ENCODE measurements around the gene ARL13A.

The ARL13A gene

GRCh38 chrX:100969408-100969807, at the start of gene ARL13A:
ARL13A (plus strand) TSS chrX:100969708; CDS start chrX:100973690, 3,982 bp downstream.
- no peak within 1 kb of the TSS for H3K27ac Mint-ChIP-seq
- no peaks in the 10 kb centered on the region for H3K9me3 Mint-ChIP-seq
- no peak within 1 kb of the TSS for H3K4me3 Mint-ChIP-seq
- H3K36me3 Mint-ChIP-seq: no peaks in the 10 kb centered on the region
- H3K4me1 Mint-ChIP-seq: no peaks in the 10 kb centered on the region
- H3K27me3 Mint-ChIP-seq: no peaks in the 10 kb centered on the region

- Mint-ChIP-seq H3K4me3 (peak overlapping the region; percentile 35), H3K4me1 (peaks cover 26% of the 10 kb centered on the region), H3K27me3 (no peaks in the 10 kb centered on the region), H3K9me3 (no peaks in the 10 kb centered on the region), H3K36me3 (no peaks in the 10 kb centered on the region), H3K27ac (peak overlapping the region; percentile 59)
Measured at GRCh38 chrX:100924375-100924774, 45.1 kb upstream of the ARL13A start.

DNA sequence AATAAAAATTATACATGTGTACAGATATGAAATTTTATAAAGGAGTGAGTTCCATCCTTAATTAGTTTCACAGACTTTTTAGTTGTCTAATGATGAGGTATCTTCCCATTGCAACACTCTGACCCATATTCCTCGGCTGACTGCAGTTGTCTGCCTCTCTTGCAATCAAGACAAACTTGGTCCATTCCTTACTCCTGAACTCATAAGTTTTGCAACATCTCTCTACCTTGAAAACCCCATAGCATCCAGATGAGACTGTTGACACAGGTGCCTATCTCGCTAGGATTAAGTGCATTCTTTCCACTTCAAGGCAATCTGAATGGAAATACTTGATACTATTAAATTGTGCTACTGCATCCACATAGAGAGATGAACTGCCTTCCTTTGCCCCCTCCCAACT, 43.1 kb upstream of the ARL13A start:
- Mint-ChIP-seq H3K4me3 (no peak overlapping the region), H3K4me1 (peaks cover 36% of the 10 kb centered on the region), H3K9me3 (no peaks in the 10 kb centered on the region), H3K27me3 (no peaks in the 10 kb centered on the region), H3K36me3 (no peaks in the 10 kb centered on the region), H3K27ac (no peak overlapping the region)

GRCh38 chrX:100928660-100929613, 40.6 kb upstream of the ARL13A start, which contains the start of gene XKRX:
XKRX (minus strand) TSS chrX:100928917; CDS start chrX:100928304, 613 bp downstream.
- peaks cover 36% of the 10 kb centered on the region for H3K4me1 Mint-ChIP-seq

GRCh38 chrX:100931218-100931924, 38.1 kb upstream of the ARL13A start:
- H3K4me1 Mint-ChIP-seq: peaks cover 16% of the 10 kb centered on the region
- no peaks in the 10 kb centered on the region for H3K36me3 Mint-ChIP-seq
- H3K27ac Mint-ChIP-seq: no peak overlapping the region
- H3K4me3 Mint-ChIP-seq: no peak overlapping the region
- no peaks in the 10 kb centered on the region for H3K9me3 Mint-ChIP-seq
- H3K27me3 Mint-ChIP-seq: no peaks in the 10 kb centered on the region

More at GRCh38 chrX:100928660-100929613, 40.6 kb upstream of the ARL13A start, which contains the start of gene XKRX:
- H3K9me3 Mint-ChIP-seq: no peaks in the 10 kb centered on the region
- H3K27ac Mint-ChIP-seq: no peak within 1 kb of the TSS
- H3K4me3 Mint-ChIP-seq: peak within 1 kb of the TSS; percentile 90
- H3K27me3 Mint-ChIP-seq: no peaks in the 10 kb centered on the region
- H3K36me3 Mint-ChIP-seq: no peaks in the 10 kb centered on the region

GRCh38 chrX:100931925-100932285, 37.6 kb upstream of the ARL13A start:
- Mint-ChIP-seq H3K27me3 (no peaks in the 10 kb centered on the region), H3K27ac (no peak overlapping the region)

DNA sequence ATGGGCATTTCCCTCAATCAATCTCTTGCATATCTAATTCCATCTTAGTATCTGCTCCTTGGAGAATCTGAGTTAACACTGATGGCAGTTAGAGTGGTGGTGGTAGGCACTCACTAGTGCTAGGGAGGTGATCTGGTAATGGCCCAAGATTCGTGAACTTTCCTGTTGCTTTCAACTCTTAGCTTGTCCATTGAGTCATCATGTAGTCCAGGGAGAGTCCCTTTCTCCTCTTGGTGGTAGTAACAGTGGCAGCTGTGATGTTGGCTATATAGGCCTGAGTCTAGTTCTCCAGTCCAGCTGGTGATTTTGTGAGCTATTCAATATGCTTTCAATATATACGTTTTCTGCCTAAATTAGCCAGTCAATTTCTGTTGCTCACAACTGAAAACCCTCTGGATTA, 33.7 kb upstream of the ARL13A start:
- Mint-ChIP-seq H3K27ac (no peak overlapping the region), H3K9me3 (no peaks in the 10 kb centered on the region), H3K36me3 (no peaks in the 10 kb centered on the region), H3K4me1 (peaks cover 17% of the 10 kb centered on the region), H3K4me3 (no peak overlapping the region), H3K27me3 (no peaks in the 10 kb centered on the region)

More at GRCh38 chrX:100931925-100932285, 37.6 kb upstream of the ARL13A start:
- Mint-ChIP-seq H3K4me3 (no peak overlapping the region), H3K4me1 (peaks cover 12% of the 10 kb centered on the region), H3K9me3 (no peaks in the 10 kb centered on the region), H3K36me3 (no peaks in the 10 kb centered on the region)

- peaks cover 11% of the 10 kb centered on the region for H3K4me1 Mint-ChIP-seq
- no peak overlapping the region for H3K4me3 Mint-ChIP-seq
- no peaks in the 10 kb centered on the region for H3K27me3 Mint-ChIP-seq
- H3K27ac Mint-ChIP-seq: peak overlapping the region; percentile 77
- no peaks in the 10 kb centered on the region for H3K36me3 Mint-ChIP-seq
- H3K9me3 Mint-ChIP-seq: no peaks in the 10 kb centered on the region
Measured at GRCh38 chrX:100939333-100939732, 30.2 kb upstream of the ARL13A start.

DNA sequence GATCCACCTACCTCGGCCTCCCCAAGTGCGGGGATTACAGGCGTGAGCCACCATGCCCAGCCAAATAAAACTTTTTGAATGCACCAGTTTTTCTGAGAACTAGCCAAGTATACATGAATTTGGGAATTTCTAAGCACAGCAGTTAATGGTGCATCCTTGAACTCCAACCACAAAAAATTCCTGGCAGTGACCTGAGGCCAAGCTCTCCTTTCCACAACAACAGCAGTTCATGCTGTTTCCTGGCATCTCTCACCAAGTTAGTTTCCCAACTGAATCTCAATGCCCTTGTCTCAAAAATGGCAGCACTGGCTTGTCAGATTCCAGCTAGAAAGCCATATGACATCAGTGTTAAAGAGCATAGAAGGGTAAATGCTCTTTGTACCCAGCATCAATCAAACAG, 24.9 kb upstream of the ARL13A start:
- Mint-ChIP-seq H3K27ac (no peak overlapping the region), H3K4me1 (peaks cover under 1% of the 10 kb centered on the region), H3K9me3 (no peaks in the 10 kb centered on the region), H3K4me3 (no peak overlapping the region), H3K36me3 (peaks cover 2% of the 10 kb centered on the region), H3K27me3 (no peaks in the 10 kb centered on the region)

DNA sequence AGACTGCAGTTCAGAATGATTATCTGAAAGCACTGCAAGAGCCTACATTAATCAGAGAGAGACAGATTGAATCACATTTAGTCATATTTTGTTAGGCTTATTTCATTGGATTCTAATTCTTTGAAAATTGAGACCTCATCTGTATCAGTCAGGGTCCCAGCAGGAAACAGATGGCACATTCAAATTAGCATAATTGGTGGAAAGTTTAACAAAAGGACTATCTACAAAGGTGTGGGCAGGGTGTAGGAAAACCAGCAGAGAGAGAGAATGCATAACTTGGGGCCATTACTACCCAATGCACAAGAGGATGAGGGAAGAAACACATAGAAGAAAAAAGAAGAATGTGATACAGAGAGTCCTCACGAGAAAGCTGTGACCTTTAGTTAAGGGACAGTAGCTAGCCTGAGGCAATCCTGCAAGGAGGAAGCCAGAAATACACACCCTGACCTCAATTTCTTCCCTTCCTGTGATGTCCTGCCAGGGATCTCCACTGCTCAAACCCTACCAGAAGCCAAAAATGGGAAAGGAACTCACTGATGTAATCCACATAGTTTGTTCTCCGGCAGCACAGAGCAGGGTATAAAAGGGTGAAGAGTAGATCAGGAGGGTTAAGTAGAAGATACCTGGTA, 23.1 kb upstream of the ARL13A start:
- peaks cover 2% of the 10 kb centered on the region for H3K36me3 Mint-ChIP-seq

DNA sequence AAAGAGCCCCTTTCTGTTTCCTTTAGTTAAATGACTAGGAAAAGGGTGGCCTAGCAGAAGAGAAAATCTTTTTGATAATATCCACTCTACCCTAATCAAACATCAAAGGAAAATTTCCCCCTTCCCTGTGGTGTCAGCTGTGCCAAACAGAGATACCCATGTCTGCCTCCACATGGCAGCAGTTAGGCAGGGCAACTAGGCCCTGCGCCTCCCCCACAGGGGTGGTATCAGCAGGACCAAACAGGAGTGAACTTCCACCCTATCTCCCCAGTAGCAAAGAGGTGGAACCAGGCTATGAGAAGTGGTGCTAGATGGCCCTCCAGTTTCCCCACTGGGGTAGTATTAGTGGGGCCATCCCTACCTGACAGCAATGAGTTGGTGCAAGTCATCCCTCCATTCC, 21.0 kb upstream of the ARL13A start:
- Mint-ChIP-seq H3K4me3 (no peak overlapping the region), H3K27ac (no peak overlapping the region), H3K36me3 (peaks cover 2% of the 10 kb centered on the region), H3K27me3 (no peaks in the 10 kb centered on the region), H3K9me3 (no peaks in the 10 kb centered on the region), H3K4me1 (no peaks in the 10 kb centered on the region)

More for the DNA sequence above, 23.1 kb upstream of the ARL13A start:
- no peaks in the 10 kb centered on the region for H3K9me3 Mint-ChIP-seq
- no peaks in the 10 kb centered on the region for H3K4me1 Mint-ChIP-seq
- no peak overlapping the region for H3K4me3 Mint-ChIP-seq
- H3K27me3 Mint-ChIP-seq: no peaks in the 10 kb centered on the region
- no peak overlapping the region for H3K27ac Mint-ChIP-seq

DNA sequence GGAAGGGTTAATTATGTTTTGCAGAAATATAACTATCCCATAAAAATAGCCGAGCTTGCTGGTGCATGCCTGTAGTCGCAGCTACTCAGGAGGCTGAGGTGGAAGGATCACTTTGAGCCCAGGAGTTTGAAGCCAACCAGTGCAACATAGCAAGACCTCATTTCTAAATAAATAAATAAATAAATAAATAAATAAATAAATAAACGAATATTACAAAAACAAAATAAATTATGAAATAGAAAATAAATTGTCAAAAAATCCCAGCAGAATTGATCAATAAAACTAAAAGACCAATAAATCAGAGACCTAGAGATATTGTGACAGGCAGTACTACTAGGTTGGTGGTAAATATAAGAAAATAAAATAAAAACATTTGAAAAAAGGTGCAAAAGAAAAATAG, 6.7 kb upstream of the ARL13A start:
- H3K27ac Mint-ChIP-seq: no peak overlapping the region
- H3K9me3 Mint-ChIP-seq: no peaks in the 10 kb centered on the region
- H3K27me3 Mint-ChIP-seq: no peaks in the 10 kb centered on the region
- H3K4me1 Mint-ChIP-seq: no peaks in the 10 kb centered on the region
- no peak overlapping the region for H3K4me3 Mint-ChIP-seq
- no peaks in the 10 kb centered on the region for H3K36me3 Mint-ChIP-seq

DNA sequence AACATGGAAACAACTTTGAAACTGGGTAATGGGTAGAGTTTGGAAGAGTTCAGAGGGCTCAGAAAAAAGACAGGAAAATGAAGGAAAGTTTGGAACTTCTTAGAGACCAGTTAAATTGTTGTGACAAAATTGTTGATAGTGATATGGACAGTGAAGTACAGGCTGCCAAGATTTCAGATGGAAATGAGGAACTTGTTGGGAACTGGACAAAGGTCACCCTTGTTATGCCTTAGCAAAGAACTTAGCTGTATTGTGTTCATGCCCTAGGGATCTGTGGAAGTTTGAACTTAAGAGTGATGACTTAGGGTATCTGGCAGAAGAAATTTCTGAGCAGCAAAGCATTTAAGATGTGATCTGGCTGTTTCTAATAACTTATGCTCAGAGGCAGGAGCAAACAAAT, 5.1 kb upstream of the ARL13A start:
- Mint-ChIP-seq H3K36me3 (no peaks in the 10 kb centered on the region), H3K4me3 (no peak overlapping the region), H3K27ac (no peak overlapping the region), H3K27me3 (no peaks in the 10 kb centered on the region), H3K9me3 (no peaks in the 10 kb centered on the region), H3K4me1 (no peaks in the 10 kb centered on the region)

DNA sequence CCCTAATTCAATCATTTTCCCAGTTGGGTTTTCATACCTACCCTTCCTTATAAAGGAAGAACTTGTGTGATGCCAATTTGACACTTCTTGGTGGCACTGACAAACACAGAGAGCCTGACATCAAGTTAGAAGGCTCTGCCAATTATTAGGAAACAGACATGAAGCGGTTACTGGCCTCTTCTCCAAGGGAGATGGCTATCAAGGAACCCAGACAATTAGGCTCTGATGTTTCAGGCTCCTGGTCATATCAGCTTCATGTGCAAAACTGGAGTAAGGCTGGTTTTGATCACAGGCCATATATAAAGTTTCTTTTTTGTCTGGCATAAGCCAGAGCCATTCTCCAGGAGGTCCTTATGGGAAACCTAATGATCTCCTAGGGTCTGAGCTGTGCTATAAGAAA, 428 bp downstream of the ARL13A start:
- Mint-ChIP-seq H3K4me1 (no peaks in the 10 kb centered on the region), H3K27me3 (no peaks in the 10 kb centered on the region), H3K9me3 (no peaks in the 10 kb centered on the region), H3K36me3 (no peaks in the 10 kb centered on the region), H3K27ac (no peak overlapping the region), H3K4me3 (no peak overlapping the region)

DNA sequence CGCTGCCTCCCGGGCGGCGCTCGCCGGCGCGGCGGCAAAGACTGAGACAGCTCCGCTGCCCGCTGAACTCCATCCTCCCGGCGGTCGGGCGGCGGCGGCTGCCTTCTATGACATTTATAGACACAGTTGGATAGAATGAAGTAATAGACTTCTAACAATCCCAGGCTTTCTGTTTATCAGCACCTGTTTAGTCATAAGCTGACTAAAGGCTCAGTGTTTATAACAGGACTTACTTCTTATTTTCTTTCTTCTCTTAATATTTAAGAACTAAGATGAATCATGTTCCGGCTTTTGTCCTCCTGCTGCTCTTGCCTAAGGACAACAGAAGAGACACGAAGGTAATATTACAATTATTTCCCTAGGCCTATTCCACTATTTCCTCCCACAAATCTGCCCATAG, 3.9 kb downstream of the ARL13A start:
- no peaks in the 10 kb centered on the region for H3K36me3 Mint-ChIP-seq
- H3K4me3 Mint-ChIP-seq: no peak overlapping the region
- no peak overlapping the region for H3K27ac Mint-ChIP-seq
- no peaks in the 10 kb centered on the region for H3K9me3 Mint-ChIP-seq
- H3K4me1 Mint-ChIP-seq: no peaks in the 10 kb centered on the region
- H3K27me3 Mint-ChIP-seq: no peaks in the 10 kb centered on the region

- H3K4me3 Mint-ChIP-seq: no peak overlapping the region
Measured at GRCh38 chrX:100975212-100975611, 5.7 kb downstream of the ARL13A start.

More at GRCh38 chrX:100975212-100975611, 5.7 kb downstream of the ARL13A start:
- no peaks in the 10 kb centered on the region for H3K27me3 Mint-ChIP-seq
- no peaks in the 10 kb centered on the region for H3K9me3 Mint-ChIP-seq
- no peak overlapping the region for H3K27ac Mint-ChIP-seq
- H3K36me3 Mint-ChIP-seq: peaks cover 2% of the 10 kb centered on the region
- peaks cover 4% of the 10 kb centered on the region for H3K4me1 Mint-ChIP-seq

Measured in activated naive CD4-positive, alpha-beta T cell treated with anti-CD3 and anti-CD28 coated beads, Interleukin-2, amount 50 U/mL, for 24 hours (primary cell).